Retina (tissue), 1 donor: ENCODE results near the gene TMPRSS15.

Experiments
- DNase-seq: peaks from one replicate; pipeline ENCODE4 v3.0.0-alpha.2; 2016

TMPRSS15 gene

GRCh38 chr21:18235545-18235944 is 168.0 kb downstream of the TMPRSS15 start:
- no peak for DNase-seq

DNA sequence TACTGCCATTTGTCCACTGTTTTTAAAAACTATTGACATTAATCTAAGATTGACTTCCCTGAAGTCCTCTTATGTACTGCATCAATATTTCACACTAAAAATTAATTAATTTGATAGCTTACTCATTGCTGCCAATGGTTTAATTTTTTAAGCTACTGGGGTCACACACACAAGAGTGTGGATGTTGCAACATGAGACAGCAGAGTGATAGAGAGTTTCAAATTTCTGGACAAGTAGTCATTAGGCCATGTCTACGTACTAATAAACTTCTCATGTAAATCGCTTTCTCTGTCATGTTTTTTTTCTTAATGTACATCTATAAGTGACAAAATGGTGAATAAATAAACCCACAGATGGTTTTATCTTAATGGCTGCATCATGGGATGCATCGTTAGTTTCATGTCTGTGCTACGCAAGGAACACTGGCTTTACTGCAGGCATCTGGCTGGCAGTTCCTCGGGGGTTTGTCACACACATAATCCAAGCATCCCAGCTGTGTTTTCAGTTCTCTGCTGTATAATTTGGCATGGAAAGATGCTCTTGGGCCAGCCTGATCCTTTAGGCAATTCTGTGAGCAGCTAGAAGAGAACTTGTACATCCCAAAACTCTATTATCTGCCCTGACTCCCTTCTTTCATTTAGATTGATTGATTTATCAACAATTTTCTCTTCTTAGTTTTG is 175.4 kb downstream of the TMPRSS15 start:
- no peak for DNase-seq

GRCh38 chr21:18222346-18222745 is 181.2 kb downstream of the TMPRSS15 start:
- DNase-seq = no peak

GRCh38 chr21:18220498-18220897 is 183.1 kb downstream of the TMPRSS15 start:
- DNase-seq = no peak
